NCI-H510A (cell line): Measurements from ENCODE around the gene WSCD2.

Experiments used
- DNase-seq: peaks from one replicate; lab custom pipeline; 2025; lab: John Stamatoyannopoulos, UW

Gene WSCD2

DNA sequence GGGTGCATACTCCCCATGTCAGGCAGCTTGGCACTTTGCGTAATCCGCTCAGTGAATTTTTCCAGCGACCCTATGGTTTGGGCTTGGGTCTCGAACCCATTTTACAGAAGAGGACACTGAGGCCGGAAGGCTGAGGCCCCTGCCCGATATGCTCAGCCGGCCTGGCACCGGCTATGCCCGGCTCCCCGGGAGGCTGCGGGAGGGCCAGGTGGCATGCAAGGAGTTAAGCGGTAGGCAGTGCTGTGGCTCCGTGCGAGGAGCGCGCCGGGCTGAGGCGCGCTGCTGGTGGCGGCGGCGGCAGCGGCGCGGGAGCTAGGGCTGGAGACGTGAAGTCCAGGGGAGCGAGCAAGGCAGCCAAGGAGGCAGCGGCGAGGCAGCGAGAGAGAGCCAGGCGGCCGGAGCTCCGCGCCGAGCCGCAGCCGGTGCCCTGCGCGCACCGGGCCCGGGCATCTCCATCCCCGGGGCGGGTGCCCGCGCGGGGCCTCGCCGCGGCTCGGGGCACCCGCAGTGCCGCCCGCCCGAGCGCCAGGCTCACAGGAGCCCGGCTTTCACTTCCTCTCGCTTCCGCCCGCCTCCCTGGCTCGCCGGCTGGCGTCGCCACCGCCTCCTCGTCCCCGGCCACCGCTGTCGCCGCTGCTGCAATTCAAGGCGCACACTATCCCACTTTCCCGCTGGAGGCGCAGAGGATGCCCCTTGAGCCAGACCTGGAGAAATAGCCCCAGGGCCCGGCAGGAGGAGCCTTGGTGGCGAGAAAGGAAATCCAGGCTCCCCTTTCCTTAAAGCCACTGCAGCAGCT lies at the start of gene WSCD2:
Gene WSCD2 (plus strand): TSS at position 272 of the 796 bp plus-strand sequence. CDS start 66,545 bp downstream, outside the sequence.
- DNase-seq, result peak; percentile 26

- DNase-seq, result no peak
Measured at GRCh38 chr12:108079721-108080120, 49.4 kb upstream of the WSCD2 start.

GRCh38 chr12:108080363-108080762 lies 48.7 kb upstream of the WSCD2 start:
- no peak for DNase-seq

GRCh38 chr12:108082485-108082884 lies 46.6 kb upstream of the WSCD2 start:
- DNase-seq, result no peak

GRCh38 chr12:108087900-108088299 lies 41.2 kb upstream of the WSCD2 start:
- DNase-seq, result no peak

DNA sequence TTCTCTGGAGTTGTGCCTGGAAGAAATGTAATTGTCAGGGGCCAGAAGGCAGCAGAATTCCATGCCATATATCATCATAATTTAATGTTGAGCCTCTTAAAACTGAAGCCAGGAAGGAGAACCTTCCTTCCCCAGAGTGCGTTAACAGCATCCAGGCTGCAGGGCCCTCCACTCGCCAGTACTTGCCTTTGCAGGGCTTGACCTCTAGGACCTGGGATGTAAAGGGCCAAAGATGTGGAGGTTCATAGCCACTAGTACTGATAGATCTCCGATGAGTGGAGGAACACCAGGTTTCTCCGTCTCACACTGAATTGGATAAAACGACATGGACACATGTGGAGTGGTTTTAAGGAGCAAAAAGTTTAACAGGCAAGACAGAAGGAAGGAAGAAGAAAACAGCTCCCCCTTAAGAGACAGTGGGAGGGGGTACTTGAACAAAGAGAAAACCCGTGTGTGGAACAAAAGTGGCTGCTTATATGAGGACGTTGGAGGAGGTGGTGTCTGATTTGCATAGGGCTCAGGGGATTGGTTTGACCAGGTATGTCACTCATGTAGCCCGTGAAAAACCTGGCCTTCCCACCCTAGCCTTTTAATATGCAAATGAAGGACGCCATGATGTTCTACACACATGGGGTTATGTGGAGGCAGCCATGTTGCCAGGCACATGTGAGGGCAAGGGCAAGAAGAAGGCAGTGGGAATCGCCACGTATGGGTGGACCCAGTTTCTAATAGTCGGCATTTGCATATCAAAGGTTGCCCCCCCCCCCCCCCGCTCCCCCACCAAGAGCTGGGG lies 38.8 kb upstream of the WSCD2 start:
- DNase-seq, result no peak

DNA sequence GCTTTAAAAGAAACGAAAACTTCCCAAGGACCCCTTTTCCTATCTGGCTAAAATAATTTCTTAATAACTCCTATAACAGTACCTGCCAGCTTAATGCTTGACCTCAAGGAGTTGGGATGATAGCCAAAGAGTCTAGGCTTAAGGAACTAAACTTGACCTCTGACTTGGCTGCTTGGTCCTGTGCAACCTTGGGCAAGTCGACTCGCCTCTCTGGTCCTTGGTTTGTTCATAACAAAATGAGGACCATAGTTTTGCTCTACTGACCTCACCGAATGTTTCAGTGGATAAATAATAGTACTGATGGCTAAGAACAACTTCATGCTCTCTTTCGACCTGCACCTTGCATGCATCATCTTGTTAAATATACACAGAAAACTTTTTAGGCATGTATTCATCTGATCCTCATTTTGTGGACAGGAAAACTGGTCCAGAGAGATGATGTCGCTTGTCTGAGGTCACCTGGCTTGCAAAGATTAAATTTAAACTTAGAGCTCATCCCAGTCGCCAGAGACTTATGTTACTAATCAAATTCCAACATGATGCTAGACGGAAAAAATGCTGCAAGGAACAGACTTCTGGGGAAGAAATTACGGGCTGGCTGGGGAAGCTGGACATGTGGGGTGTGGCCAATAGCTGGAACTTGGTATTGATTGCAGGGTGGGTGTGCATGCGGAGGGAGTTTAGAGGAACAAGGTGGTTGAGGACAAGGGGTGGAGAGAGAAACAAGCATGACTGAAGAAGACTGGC lies 38.0 kb upstream of the WSCD2 start:
- no peak for DNase-seq

DNA sequence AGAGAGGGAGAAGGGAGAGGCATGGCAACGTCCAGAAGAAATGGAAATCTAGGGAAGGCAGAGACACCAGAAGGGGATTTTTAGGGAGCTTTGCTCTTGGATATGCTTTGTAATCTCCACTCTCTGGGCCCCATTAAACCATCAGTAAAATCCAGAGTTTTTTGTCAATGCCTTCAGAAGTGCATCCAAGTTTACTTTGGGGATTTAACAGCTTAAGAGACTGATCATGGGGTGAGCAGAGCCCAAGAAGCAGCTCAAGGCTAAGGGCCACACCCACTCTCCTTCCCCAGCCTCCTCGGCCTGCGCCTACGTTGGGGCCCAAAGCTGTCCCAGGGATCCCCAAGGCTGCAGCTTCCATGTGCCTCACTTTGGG lies 37.4 kb upstream of the WSCD2 start:
- DNase-seq, result no peak

GRCh38 chr12:108093209-108093608 lies 35.9 kb upstream of the WSCD2 start:
- DNase-seq, result no peak

- DNase-seq, result no peak
Measured at GRCh38 chr12:108094056-108094649, 34.9 kb upstream of the WSCD2 start.

DNA sequence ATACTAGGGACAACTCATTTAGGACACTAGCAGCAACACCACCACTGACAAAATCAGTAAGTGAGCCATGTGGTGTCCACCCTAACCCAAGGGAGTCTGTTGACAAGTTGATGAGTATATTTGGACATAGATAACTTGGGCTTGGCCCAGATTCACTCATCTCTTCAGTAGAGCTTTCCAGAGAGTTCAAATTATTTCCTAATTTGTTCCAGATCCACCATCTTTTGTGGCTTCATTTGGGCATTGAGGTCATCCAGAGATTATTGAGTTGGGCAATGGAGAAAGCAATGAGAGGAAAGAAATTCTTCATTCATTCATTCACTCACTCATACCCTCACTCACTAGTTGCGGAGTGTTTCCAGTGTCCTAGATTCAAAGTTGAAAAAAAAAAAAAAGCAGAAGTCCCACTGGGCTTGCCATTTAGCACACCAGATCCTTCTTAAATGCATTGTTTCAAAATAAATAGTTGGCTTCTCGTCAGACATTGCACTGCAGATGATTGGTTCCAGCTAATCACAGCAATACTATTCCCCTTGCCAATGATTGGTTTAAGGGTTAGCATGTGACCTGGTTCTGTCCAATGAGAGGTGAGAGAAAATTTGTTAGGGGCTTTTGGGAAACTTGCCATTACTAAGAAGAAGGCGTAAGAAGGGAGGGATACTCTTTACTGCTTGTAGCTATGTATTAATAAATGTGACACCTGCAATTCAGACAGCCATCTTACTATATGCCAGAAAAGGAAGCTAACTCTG lies 31.8 kb upstream of the WSCD2 start:
- DNase-seq, result no peak

GRCh38 chr12:108098374-108098773 lies 30.7 kb upstream of the WSCD2 start:
- no peak for DNase-seq

GRCh38 chr12:108099073-108099472 lies 30.0 kb upstream of the WSCD2 start:
- no peak for DNase-seq

- DNase-seq, result no peak
Measured at GRCh38 chr12:108099778-108100489, 29.2 kb upstream of the WSCD2 start.

DNA sequence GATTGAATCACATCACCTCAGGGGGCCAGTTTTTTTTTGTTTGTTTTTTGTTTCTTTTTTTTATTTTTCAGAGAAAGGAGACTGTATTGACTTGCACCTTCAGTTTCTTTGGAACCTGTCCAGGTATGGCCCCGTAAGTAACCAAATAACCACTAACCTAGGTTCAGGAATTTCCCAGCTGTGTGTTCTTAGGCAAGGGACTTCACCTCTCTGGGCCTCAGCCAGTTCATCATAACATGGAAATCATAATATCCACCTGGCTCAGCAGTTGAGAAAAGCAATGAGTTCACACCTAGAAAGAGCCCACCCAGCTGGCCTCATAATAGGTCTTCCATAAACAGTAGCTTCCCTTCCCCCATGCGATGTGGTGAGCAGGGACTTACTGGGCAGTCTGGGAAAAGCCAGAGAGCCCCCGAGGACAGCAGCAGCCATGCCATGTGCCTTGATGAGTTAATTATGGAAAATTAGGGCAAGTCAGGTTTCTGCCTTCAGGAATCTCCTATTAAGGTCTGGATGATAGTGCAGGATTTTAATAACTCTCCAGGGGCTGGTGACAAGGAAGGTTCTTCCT lies 27.4 kb upstream of the WSCD2 start:
- DNase-seq, result no peak

DNA sequence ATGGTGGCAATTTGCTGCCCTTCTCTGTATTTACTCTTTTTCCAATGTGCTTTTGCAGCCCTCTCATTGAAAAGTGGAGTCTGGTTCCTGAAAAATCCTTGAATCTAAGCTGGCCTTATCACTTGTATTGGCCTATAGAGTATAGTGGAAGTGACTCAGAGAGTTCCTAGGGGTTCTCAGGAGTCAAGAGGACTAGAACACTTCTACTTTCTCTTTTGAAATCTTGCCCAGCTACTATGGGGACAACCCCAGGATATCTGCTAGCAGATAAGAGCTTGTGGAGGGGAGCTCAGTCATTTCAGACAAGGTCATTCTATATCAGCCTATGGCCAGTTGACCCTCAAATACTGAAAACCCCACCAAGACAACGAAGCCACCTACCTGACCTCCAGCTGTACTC lies 26.7 kb upstream of the WSCD2 start:
- DNase-seq, result no peak

GRCh38 chr12:108103087-108103486 lies 26.0 kb upstream of the WSCD2 start:
- DNase-seq, result no peak

DNA sequence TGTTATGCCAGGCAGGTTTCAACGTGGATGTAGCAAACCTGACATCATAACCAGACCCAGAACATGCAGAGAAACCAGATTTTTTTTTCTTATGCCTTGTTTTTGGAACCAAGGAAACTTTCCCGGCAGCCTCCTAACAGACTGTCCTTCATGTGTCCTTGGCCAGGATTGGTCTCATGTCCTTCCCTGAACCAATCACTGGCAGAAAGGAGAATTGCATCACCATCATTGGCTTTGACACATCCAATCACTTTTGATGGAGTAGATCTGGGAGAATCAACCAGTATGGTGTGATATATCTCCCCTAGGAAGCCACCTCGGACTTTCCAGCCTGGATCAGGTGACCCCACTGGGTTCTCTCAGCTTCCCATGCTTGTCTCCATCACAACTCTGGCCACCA lies 25.6 kb upstream of the WSCD2 start:
- no peak for DNase-seq

DNA sequence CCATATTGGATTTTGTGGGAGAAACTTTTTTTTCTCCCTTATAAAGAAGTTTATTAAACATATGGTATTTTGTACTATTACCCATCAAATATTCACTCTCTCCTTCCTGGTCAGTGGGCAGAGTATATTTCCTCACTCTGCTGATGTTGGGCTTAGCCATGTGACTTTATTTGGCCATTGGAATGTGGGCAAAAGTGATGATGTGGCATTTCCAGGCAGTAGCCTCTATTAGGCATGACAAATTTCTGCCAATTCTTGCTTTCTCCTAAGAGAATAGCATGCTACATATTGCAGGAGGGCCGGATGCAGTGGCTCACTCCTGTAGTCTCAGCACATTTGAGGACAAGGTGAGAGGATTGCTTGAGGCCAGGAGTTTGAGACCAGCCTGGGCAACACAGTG lies 24.4 kb upstream of the WSCD2 start:
- DNase-seq, result no peak

- DNase-seq, result no peak
Measured at GRCh38 chr12:108106599-108106998, 22.5 kb upstream of the WSCD2 start.

DNA sequence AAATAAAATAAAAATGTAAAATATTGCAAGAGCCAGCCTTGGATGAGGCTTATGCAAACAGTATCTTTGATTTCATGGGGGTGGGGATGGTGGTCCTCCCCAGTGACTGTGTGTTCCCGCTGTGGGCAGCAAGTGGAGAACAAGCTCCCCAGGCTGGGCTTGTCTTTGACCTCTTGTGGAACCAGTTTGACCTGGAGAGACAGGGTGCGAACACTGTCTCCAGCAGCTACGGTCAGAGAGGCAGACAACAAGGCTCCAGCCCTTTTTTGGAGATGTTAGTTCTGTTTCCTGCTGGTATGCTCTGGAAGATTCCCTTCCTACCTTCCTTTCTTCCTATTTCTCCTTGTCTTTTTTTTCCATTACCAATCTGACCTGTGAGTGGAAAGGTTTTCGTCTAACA lies 21.8 kb upstream of the WSCD2 start:
- no peak for DNase-seq
